Measurements from ENCODE around the gene TMEM120A.

Gene TMEM120A

GRCh38 chr7:75993689-75994387, 557 bp downstream of the TMEM120A start:
- peak in 1 of 4 experiments; percentile 17 for DNase-seq

GRCh38 chr7:75992083-75992755, 2.2 kb downstream of the TMEM120A start:
- no peak for DNase-seq

- no peak for DNase-seq
Observed at GRCh38 chr7:75991531-75992082, 2.8 kb downstream of the TMEM120A start.

- DNase-seq, result no peak
Observed at GRCh38 chr7:75989500-75990388, 4.7 kb downstream of the TMEM120A start.

- no peak for DNase-seq
Observed at GRCh38 chr7:75988568-75989499, 5.6 kb downstream of the TMEM120A start.

GRCh38 chr7:75987805-75988567, 6.4 kb downstream of the TMEM120A start:
- no peak for DNase-seq

GRCh38 chr7:75987026-75987804, 7.2 kb downstream of the TMEM120A start:
- no peak for DNase-seq

GRCh38 chr7:75986147-75986781, 8.1 kb downstream of the TMEM120A start:
- DNase-seq, result no peak

GRCh38 chr7:75985518-75986146, 8.8 kb downstream of the TMEM120A start:
- no peak for DNase-seq

- no peak for DNase-seq
Observed at GRCh38 chr7:75985009-75985517, 9.3 kb downstream of the TMEM120A start.

- DNase-seq, result no peak
Observed at GRCh38 chr7:75984130-75985008, 10.0 kb downstream of the TMEM120A start.

- no peak for DNase-seq
Observed at GRCh38 chr7:75983471-75984129, 10.8 kb downstream of the TMEM120A start.

GRCh38 chr7:75982306-75983064, 11.9 kb downstream of the TMEM120A start:
- DNase-seq, result no peak

- DNase-seq, result no peak
Observed at GRCh38 chr7:75981453-75982305, 12.7 kb downstream of the TMEM120A start.

GRCh38 chr7:75981203-75981452, 13.3 kb downstream of the TMEM120A start:
- no peak for DNase-seq

All from activated naive CD4-positive, alpha-beta T cell (primary cell).